Trophoblast cell (in vitro differentiated cells and primary cell): ENCODE data around the gene TMEM185B.

Source experiments
- DNase-seq, 2 donors: peaks; one replicate each; pipeline ENCODE4 v3.0.0-alpha.2; 2016
- H2AFZ ChIP-seq: 2 replicates; pipeline ENCODE4 v1.6.1; 2013; ENCODE audit warnings: low read length, moderate library complexity, mild to moderate bottlenecking; ENCODE audit not compliant: insufficient read depth, poor library complexity
- H2AK5ac ChIP-seq: 2 replicates; pipeline ENCODE4 v1.6.1; 2013; ENCODE audit warnings: mild to moderate bottlenecking, low read length
- H2BK120ac ChIP-seq: 2 replicates; pipeline ENCODE4 v1.6.1; 2013; ENCODE audit warnings: low read length, mild to moderate bottlenecking, moderate library complexity; ENCODE audit not compliant: insufficient read depth, poor library complexity
- H2BK12ac ChIP-seq: 2 replicates; pipeline ENCODE4 v1.6.1; 2013; ENCODE audit warnings: mild to moderate bottlenecking, low read length, moderate library complexity
- H2BK5ac ChIP-seq: 2 replicates; pipeline ENCODE4 v1.6.1; 2013; ENCODE audit warnings: low read length, low read depth, moderate library complexity, mild to moderate bottlenecking; ENCODE audit not compliant: poor library complexity
- H3K14ac ChIP-seq: 2 replicates; pipeline ENCODE4 v1.6.1; 2013; ENCODE audit warnings: mild to moderate bottlenecking, low read length
- H3K18ac ChIP-seq: 2 replicates; pipeline ENCODE4 v1.6.1; 2013; ENCODE audit warnings: mild to moderate bottlenecking, low read length
- H3K23ac ChIP-seq: 2 replicates; pipeline ENCODE4 v1.6.1; 2013; ENCODE audit warnings: low read length
- H3K27ac ChIP-seq: 2 replicates; pipeline ENCODE4 v1.5.1; 2013; ENCODE audit warnings: low read depth, mild to moderate bottlenecking, inconsistent platforms, low read length, moderate library complexity
- H3K27me3 ChIP-seq: 2 replicates; pipeline ENCODE4 v1.6.1; 2013; ENCODE audit warnings: inconsistent platforms, mild to moderate bottlenecking, low read length, moderate library complexity; ENCODE audit not compliant: insufficient read depth
- H3K36me3 ChIP-seq, 2 experiments: 1 replicate in 1 of 2; 2 replicates in 1 of 2; pipeline ENCODE4 v1.6.1; 2013; ENCODE audit warnings: low read length in 2 of 2, mild to moderate bottlenecking in 2 of 2, moderate library complexity in 1 of 2; ENCODE audit not compliant: insufficient read depth in 2 of 2, control insufficient read depth in 1 of 2
- H3K4ac ChIP-seq: 2 replicates; pipeline ENCODE4 v1.6.1; 2013; ENCODE audit warnings: low read depth, mild to moderate bottlenecking, low read length, moderate library complexity
- H3K4me1 ChIP-seq, 2 experiments: 1 replicate in 1 of 2; 2 replicates in 1 of 2; pipeline ENCODE4 v1.6.1; 2013; ENCODE audit warnings: low read length in 2 of 2, mild to moderate bottlenecking in 2 of 2, moderate library complexity in 1 of 2; ENCODE audit not compliant: insufficient read depth in 2 of 2, control insufficient read depth in 1 of 2
- H3K4me2 ChIP-seq: 2 replicates; pipeline ENCODE4 v1.6.1; 2013; ENCODE audit warnings: inconsistent platforms, mild to moderate bottlenecking, low read length, moderate library complexity
- H3K4me3 ChIP-seq: 2 replicates; pipeline ENCODE4 v1.5.1; 2013; ENCODE audit warnings: mild to moderate bottlenecking, low read depth, low read length, inconsistent platforms
- H3K79me1 ChIP-seq: one replicate; pipeline ENCODE4 v1.6.1; 2013; ENCODE audit warnings: low read length
- H3K79me2 ChIP-seq: 2 replicates; pipeline ENCODE4 v1.6.1; 2013; ENCODE audit warnings: low read length, mild to moderate bottlenecking; ENCODE audit not compliant: control insufficient read depth, insufficient read depth, poor library complexity
- H3K9ac ChIP-seq: 2 replicates; pipeline ENCODE4 v1.6.1; 2013; ENCODE audit warnings: mild to moderate bottlenecking, low read length
- H3K9me3 ChIP-seq: 2 replicates; pipeline ENCODE4 v1.6.1; 2013; ENCODE audit warnings: low read depth, mild to moderate bottlenecking, control low read depth, inconsistent platforms, low read length; ENCODE audit not compliant: insufficient read depth
- H4K12ac ChIP-seq: 2 replicates; pipeline ENCODE4 v1.6.1; 2013; ENCODE audit warnings: low read depth, mild to moderate bottlenecking, low read length, moderate library complexity
- H4K8ac ChIP-seq: 2 replicates; pipeline ENCODE4 v1.6.1; 2013; ENCODE audit warnings: low read depth, mild to moderate bottlenecking, low read length, moderate library complexity
- H4K91ac ChIP-seq: one replicate; pipeline ENCODE4 v1.6.1; 2013; ENCODE audit warnings: low read depth, mild to moderate bottlenecking, low read length, moderate library complexity
- WGBS: extraction: QIAGEN DNeasy Blood & Tissue Kit; methylation state at CpG from one replicate; pipeline ENCODE4 v1.1.7; 2013; ENCODE audit warnings: missing lambda C conversion rate; ENCODE audit not compliant: insufficient read length, insufficient coverage; ENCODE audit errors: extremely low coverage; 5-methylcytosine and 5-hydroxymethylcytosine counted together

Gene TMEM185B

DNA sequence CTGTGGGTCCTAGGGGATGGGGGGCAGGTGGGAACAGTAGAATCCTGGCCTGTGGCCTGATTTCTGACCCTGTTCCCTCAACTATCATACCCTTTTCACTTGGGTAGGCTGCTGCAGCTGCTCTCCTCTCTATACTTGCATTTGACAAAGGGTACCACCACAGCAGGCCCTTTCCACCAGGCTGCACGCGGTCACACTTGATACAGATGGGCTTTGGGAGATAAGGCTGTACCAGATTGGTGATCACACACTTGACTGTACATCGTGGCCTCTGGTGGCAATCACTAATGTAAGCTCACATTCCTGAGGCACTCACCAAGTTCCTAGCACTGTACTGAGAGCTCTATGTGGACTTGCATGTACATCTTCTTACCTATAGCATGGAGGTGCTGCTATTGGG lies 27.9 kb upstream of the TMEM185B start:
- no peak overlapping the region for H2BK12ac ChIP-seq
- peaks cover 10% of the 10 kb centered on the region for H3K79me1 ChIP-seq
- no peak overlapping the region for H2AK5ac ChIP-seq
- no CpG with 5 or more reads among the region's 3 CpGs for WGBS
- no peak overlapping the region for H3K23ac ChIP-seq
- no peak overlapping the region for H3K27ac ChIP-seq
- no peak overlapping the region for H2BK5ac ChIP-seq
- H2AFZ ChIP-seq: no peak overlapping the region
- no peak overlapping the region for H3K14ac ChIP-seq
- H3K9ac ChIP-seq: no peak overlapping the region
- H3K27me3 ChIP-seq: peaks cover 4% of the 10 kb centered on the region
- H2BK120ac ChIP-seq: no peak overlapping the region
- H4K8ac ChIP-seq: no peak overlapping the region
- no peak overlapping the region for H3K4me3 ChIP-seq
- peaks cover 16 to 20% of the 10 kb centered on the region in 2 experiments for H3K4me1 ChIP-seq
- H4K12ac ChIP-seq: no peak overlapping the region
- DNase-seq: no peak
- peaks cover 1% of the 10 kb centered on the region for H3K9me3 ChIP-seq
- no peak overlapping the region for H3K18ac ChIP-seq
- H4K91ac ChIP-seq: no peak overlapping the region
- no peak overlapping the region for H3K4me2 ChIP-seq
- no peaks in the 10 kb centered on the region for H3K36me3 ChIP-seq
- H3K4ac ChIP-seq: no peak overlapping the region
- H3K79me2 ChIP-seq: peaks cover 5% of the 10 kb centered on the region

- no peak for DNase-seq
- no peak overlapping the region for H3K18ac ChIP-seq
- H3K36me3 ChIP-seq: no peaks in the 10 kb centered on the region
- no peak overlapping the region for H4K91ac ChIP-seq
- no CpG with 5 or more reads among the region's 4 CpGs for WGBS
- no peak overlapping the region for H3K4ac ChIP-seq
- H4K12ac ChIP-seq: no peak overlapping the region
- H2BK120ac ChIP-seq: no peak overlapping the region
- no peak overlapping the region for H2BK12ac ChIP-seq
- peaks cover 5% of the 10 kb centered on the region for H3K79me2 ChIP-seq
- peaks cover 20 to 23% of the 10 kb centered on the region in 2 experiments for H3K4me1 ChIP-seq
- peaks cover 4% of the 10 kb centered on the region for H3K27me3 ChIP-seq
- peaks cover 1% of the 10 kb centered on the region for H3K9me3 ChIP-seq
- H3K4me3 ChIP-seq: no peak overlapping the region
- peaks cover 10% of the 10 kb centered on the region for H3K79me1 ChIP-seq
- H2AK5ac ChIP-seq: no peak overlapping the region
- no peak overlapping the region for H4K8ac ChIP-seq
- H3K4me2 ChIP-seq: no peak overlapping the region
- H3K9ac ChIP-seq: no peak overlapping the region
- no peak overlapping the region for H3K23ac ChIP-seq
- no peak overlapping the region for H2AFZ ChIP-seq
- no peak overlapping the region for H3K14ac ChIP-seq
- no peak overlapping the region for H3K27ac ChIP-seq
- H2BK5ac ChIP-seq: no peak overlapping the region
Observed at GRCh38 chr2:120250640-120251039, 27.4 kb upstream of the TMEM185B start.

DNA sequence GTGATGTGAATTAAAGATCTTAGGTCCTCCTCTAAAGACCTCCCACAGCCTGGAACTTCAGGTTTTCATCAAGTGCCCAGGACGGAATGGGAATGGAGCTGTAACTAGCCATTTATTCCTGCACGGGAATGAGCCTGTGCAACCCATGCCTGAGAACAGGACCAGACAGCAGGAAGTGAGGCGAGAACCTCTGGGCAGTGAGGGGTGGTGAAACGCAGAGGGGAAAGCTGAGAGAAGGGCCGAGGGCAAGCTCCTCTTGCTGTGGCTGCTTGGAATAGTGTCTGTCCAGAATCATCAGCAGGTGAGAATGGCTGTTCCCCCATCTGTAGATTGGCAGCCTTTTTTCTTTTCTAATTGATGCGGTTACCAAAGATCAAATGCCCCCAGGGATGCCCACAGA lies 24.7 kb upstream of the TMEM185B start:
- Histone ChIP-seq H3K18ac (no peak overlapping the region), H3K27ac (no peak overlapping the region), H3K4ac (no peak overlapping the region), H3K36me3 (no peaks in the 10 kb centered on the region), H3K79me1 (peaks cover 6% of the 10 kb centered on the region), H3K4me1 (peaks cover 30 to 36% of the 10 kb centered on the region in 2 experiments), H3K9ac (no peak overlapping the region), H4K8ac (no peak overlapping the region), H2AK5ac (no peak overlapping the region), H4K91ac (no peak overlapping the region), H4K12ac (no peak overlapping the region), H3K27me3 (peaks cover 4% of the 10 kb centered on the region), H3K4me2 (no peak overlapping the region), H3K14ac (no peak overlapping the region), H2BK120ac (no peak overlapping the region), H2BK12ac (no peak overlapping the region), H3K23ac (no peak overlapping the region), H3K4me3 (no peak overlapping the region), H2AFZ (no peak overlapping the region), H3K79me2 (peaks cover under 1% of the 10 kb centered on the region), H2BK5ac (no peak overlapping the region), H3K9me3 (peaks cover 4% of the 10 kb centered on the region)
- no peak for DNase-seq
- WGBS: no CpG with 5 or more reads among the region's 6 CpGs

DNA sequence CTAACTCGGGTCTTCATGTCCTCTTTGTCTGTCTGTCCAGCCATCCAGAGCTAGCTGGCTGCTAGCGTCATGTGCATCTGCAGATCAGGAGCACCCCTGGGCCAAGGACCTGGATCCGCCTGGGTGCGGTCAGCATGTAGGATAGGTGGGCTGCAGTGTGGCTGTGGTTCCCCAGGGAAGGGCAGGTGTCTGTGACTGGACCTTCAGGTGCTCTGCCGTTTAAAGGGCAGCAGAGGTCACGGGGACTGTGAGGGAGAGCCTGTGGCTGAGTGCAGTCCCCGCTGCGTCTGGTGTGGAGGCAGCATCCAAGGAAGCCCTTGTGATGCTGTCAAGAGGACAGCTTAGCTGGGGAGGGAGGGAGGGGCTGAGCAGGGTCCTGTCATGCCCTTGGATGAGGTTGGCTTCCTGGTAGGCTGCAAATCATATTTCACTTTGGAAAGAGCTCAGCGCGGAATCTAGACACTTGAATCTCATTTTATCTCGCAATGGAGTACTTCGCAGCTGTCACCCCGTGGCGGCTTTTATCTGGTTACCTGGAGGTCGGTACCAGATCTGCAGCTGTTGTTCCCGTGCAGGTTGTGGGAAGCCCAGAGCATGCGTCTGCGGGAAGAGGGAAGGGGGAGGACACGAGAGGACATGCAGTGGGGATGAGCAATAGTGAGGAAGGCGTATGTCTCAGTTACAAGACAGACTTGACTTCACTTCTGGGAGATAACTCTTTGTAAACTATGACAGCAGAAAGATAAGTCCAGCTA lies 23.5 kb upstream of the TMEM185B start:
- Histone ChIP-seq H3K4me3 (no peak overlapping the region), H3K18ac (no peak overlapping the region), H3K27me3 (peaks cover 4% of the 10 kb centered on the region), H2BK120ac (no peak overlapping the region), H3K79me1 (peaks cover 3% of the 10 kb centered on the region), H3K9ac (no peak overlapping the region), H3K9me3 (peaks cover 4% of the 10 kb centered on the region), H3K14ac (no peak overlapping the region), H4K12ac (no peak overlapping the region), H3K4me1 (peaks cover 26 to 32% of the 10 kb centered on the region in 2 experiments), H4K91ac (no peak overlapping the region), H3K4me2 (no peak overlapping the region), H3K79me2 (no peaks in the 10 kb centered on the region), H2AFZ (no peak overlapping the region), H4K8ac (no peak overlapping the region), H3K23ac (no peak overlapping the region), H2AK5ac (no peak overlapping the region), H2BK12ac (no peak overlapping the region), H2BK5ac (no peak overlapping the region), H3K27ac (no peak overlapping the region), H3K36me3 (no peaks in the 10 kb centered on the region), H3K4ac (no peak overlapping the region)
- WGBS: no CpG with 5 or more reads among the region's 20 CpGs
- no peak for DNase-seq
